Activated naive CD4-positive, alpha-beta T cell treated with anti-CD3 and anti-CD28 coated beads, Interleukin-2, amount 50 U/mL, for 16 hours (primary cell): ENCODE measurements around the gene BSCL2.
"Not testable (repeated sequence)": the region's sequence is repeated elsewhere in the genome, so short reads cannot be mapped to it uniquely, and the experiment has no call there.

ENCODE experiments used
- DNase-seq: peaks from one replicate; pipeline ENCODE4 v3.0.0-alpha.2; 2020

Gene BSCL2

GRCh38 chr11:62716816-62717215, 9.6 kb upstream of the BSCL2 start:
- no peak for DNase-seq

- DNase-seq: no peak
Measured at GRCh38 chr11:62716206-62716605, 9.0 kb upstream of the BSCL2 start.

GRCh38 chr11:62715150-62716130, 8.2 kb upstream of the BSCL2 start:
- no peak for DNase-seq

- no peak for DNase-seq
Measured at GRCh38 chr11:62713343-62713742, 6.1 kb upstream of the BSCL2 start.

GRCh38 chr11:62712861-62713260, 5.6 kb upstream of the BSCL2 start:
- DNase-seq: no peak

- no peak for DNase-seq
Measured at GRCh38 chr11:62712276-62712812, 5.1 kb upstream of the BSCL2 start.

- DNase-seq: peak; percentile 24
Measured at GRCh38 chr11:62710001-62710345, 2.7 kb upstream of the BSCL2 start.

- peak; percentile 96 for DNase-seq
Measured at GRCh38 chr11:62709247-62710000, 2.2 kb upstream of the BSCL2 start.

GRCh38 chr11:62708793-62709192, 1.6 kb upstream of the BSCL2 start:
- peak; percentile 46 for DNase-seq

GRCh38 chr11:62708392-62708791, 1.2 kb upstream of the BSCL2 start:
- DNase-seq: no peak

GRCh38 chr11:62706850-62707247, 375 bp downstream of the BSCL2 start:
- DNase-seq: no peak

- DNase-seq: peak; percentile 92
Measured at GRCh38 chr11:62705880-62706849, 1.1 kb downstream of the BSCL2 start.

GRCh38 chr11:62705413-62705812, 1.8 kb downstream of the BSCL2 start:
- no peak for DNase-seq

GRCh38 chr11:62703921-62704320, 3.3 kb downstream of the BSCL2 start:
- not testable (repeated sequence) for DNase-seq

- DNase-seq: no peak
Measured at GRCh38 chr11:62702246-62702645, 5.0 kb downstream of the BSCL2 start.

GRCh38 chr11:62694455-62695167, 12.6 kb downstream of the BSCL2 start:
- DNase-seq: peak; percentile 77

- not testable (repeated sequence) for DNase-seq
Measured at GRCh38 chr11:62693624-62694023, 13.6 kb downstream of the BSCL2 start.

- no peak for DNase-seq
Measured at GRCh38 chr11:62689421-62690183, 17.6 kb downstream of the BSCL2 start, which contains the start of gene LRRN4CL. Gene LRRN4CL (minus strand): TSS chr11:62689530. CDS start chr11:62688508, 1,022 bp downstream.

GRCh38 chr11:62688491-62688890, 18.7 kb downstream of the BSCL2 start:
- no peak for DNase-seq

GRCh38 chr11:62687508-62688396, 19.5 kb downstream of the BSCL2 start:
- DNase-seq: no peak
